Limb (tissue), 2 donors: ENCODE data around the gene ZMIZ1.

Experiments used
- DNase-seq, 2 donors: peaks; one replicate each; pipeline ENCODE4 v3.0.0-alpha.2; 2016; ENCODE audit errors: extremely low spot score in 2 of 2

The ZMIZ1 gene

DNA sequence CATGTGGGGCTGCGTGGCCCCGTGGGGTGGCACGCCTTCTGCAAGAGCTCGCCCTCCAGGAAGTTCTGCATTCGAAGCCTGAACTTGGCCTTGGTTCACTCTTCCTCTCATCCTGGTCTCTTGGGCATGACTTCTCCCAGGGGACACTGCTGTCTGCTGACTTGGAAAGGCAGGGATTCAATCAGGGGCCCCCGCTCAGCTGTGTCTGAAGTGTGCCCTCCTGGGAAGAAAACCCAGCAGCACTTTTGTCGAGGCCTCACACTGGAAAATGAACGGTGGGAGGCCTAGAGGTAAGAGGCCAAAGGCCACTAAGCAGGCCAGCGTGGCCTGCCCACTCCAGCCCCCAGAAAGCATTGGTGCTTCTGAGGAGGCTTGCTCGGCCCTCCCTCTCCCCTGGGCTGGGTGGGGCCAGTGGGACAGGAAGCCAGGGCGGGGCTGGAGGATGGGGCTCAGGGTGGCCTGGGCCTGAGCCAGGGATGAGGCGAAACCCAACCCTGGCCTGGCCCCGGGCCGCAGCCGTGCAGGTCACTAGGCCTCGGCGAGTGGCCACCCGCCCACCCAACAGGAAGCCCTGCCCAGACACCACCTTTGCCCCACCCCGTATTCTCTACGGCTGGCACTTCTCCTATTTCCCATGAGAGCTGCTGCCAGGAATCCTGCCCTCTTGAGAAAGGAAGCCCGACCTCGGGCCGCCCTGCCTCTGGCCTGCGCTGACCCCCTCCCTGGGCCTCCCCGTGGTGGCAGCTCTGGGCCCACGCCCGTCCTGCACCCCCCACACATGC lies 81.1 kb downstream of the ZMIZ1 start:
- no peak for DNase-seq

- DNase-seq, result no peak
Observed at GRCh38 chr10:79150444-79150754, 81.6 kb downstream of the ZMIZ1 start.

DNA sequence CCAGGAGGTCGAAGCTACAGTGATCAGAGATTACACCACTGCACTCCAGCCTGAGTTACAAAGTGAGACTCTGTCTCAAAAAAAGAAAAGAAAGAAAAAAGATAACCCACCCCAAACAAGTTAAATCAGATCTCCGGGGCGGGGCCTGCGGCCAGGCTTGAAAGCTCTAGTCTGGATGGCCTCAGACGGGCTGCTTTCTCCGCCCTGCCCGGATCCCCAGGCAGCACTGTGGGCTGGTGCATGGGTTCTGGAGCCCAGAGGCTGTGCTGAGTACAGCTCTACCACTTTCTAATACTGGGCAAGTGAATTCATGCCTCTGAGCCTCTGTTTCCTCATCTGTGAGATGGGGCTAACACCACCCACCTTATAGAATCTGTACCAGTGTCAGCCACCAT lies 83.7 kb downstream of the ZMIZ1 start:
- DNase-seq, result no peak

DNA sequence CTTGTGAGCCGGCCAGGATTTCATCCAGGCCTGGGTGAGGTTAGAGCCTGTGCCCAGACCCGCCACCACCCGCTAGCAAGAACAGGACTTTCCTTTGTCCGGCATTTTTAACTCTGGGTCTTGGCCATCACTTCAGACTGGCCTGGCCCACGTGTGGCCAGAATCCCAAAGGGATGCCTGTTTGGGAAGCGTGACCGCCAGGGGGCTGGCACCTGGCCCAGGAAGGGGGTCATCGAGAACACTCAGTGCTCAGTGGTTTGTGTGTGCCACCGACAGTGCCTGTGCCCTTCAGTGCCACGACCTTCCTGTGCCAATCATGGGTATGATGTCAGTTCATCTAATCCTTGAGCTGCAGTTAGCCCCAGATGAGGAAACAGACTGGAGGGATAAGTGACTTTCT lies 85.0 kb downstream of the ZMIZ1 start:
- no peak for DNase-seq

GRCh38 chr10:79155301-79156081 lies 86.7 kb downstream of the ZMIZ1 start:
- peak in 1 of 2 donors; percentile 34 for DNase-seq

- DNase-seq, result no peak
Observed at GRCh38 chr10:79156334-79157274, 87.8 kb downstream of the ZMIZ1 start.

GRCh38 chr10:79158004-79158340 lies 89.2 kb downstream of the ZMIZ1 start:
- DNase-seq, result no peak

GRCh38 chr10:79158402-79159097 lies 89.8 kb downstream of the ZMIZ1 start:
- DNase-seq, result peak in 1 of 2 donors; percentile 41

- DNase-seq, result peak in 1 of 2 donors; percentile 38
Observed at GRCh38 chr10:79159141-79159651, 90.4 kb downstream of the ZMIZ1 start.

GRCh38 chr10:79159785-79160184 lies 91.0 kb downstream of the ZMIZ1 start:
- peak in 1 of 2 donors; percentile 44 for DNase-seq

- no peak for DNase-seq
Observed at GRCh38 chr10:79160191-79160590, 91.4 kb downstream of the ZMIZ1 start.

DNA sequence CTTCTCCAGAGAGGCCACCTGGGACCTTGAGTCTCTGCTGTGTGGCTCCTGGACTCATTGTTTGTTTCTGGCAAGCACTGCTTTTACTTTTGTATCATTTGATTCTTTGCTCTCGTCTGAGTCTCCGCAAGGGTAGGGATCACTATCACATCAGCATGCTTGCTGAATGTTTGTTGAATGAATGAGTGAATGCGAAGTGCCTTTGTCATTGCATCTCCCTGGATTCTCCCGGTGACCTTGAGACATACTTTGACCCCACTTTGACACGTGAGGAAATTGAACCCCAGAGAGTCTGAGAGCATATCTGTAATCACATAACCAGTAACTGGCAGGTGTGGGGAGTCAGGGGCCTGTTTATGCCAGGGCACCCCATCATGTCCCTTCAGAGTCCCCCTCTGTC lies 92.8 kb downstream of the ZMIZ1 start:
- DNase-seq, result no peak

- no peak for DNase-seq
Observed at GRCh38 chr10:79162022-79162421, 93.3 kb downstream of the ZMIZ1 start.

- DNase-seq, result no peak
Observed at GRCh38 chr10:79162861-79163665, 94.3 kb downstream of the ZMIZ1 start.

- no peak for DNase-seq
Observed at GRCh38 chr10:79163666-79163975, 94.9 kb downstream of the ZMIZ1 start.

- DNase-seq, result no peak
Observed at GRCh38 chr10:79164075-79164474, 95.3 kb downstream of the ZMIZ1 start.

GRCh38 chr10:79165070-79165778 lies 96.5 kb downstream of the ZMIZ1 start:
- DNase-seq, result no peak

DNA sequence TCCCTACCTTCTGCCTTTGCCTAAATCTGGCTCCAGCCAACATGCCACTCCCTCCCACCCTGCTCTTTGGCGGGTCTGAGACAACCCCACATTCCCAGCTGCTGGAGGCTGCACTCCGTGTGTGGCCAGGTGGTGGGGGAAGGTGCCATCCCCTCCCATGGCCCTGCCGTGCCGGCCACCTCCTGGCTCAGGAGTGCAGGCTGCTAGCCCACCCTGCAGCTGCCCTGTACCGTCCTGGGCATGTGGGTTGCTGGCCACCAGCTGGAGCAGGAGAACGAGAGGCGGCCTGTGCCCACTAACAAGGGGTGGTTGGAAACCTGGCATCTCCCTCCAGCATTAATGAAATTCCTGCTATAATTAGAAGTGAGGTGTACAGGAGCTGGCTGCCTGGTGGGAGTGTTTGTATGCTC lies 97.6 kb downstream of the ZMIZ1 start:
- DNase-seq, result peak in 1 of 2 donors; percentile 37

- peak in 1 of 2 donors; percentile 39 for DNase-seq
Observed at GRCh38 chr10:79166741-79167140, 98.0 kb downstream of the ZMIZ1 start.

DNA sequence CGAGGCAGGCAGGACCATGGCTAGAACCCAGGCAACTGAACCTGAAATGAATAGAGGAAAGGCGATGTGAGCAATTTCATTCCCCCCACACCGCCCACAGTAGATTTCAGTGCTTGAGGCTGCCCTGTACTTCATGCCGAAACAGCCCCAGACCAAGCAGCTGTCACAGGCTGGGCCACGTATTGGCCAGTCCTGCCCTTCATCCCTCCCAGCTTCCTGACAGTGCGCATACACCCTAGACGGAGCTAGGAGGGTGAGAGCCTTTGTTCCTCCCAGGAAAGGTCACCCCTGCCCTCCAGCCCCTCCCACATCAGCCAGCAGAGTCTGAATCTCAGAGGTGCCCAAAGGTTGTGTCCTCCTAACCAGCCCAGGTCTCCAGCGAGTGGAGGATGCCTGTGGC lies 98.8 kb downstream of the ZMIZ1 start:
- DNase-seq, result no peak
